HUES6 (cell line): Measurements from ENCODE around the gene LRRC46.

Experiments
- H3K27ac ChIP-seq: 2 replicates; pipeline ENCODE4 v1.7.0; 2013; ENCODE audit warnings: low read depth, mild to moderate bottlenecking, low read length, inconsistent platforms
- H3K27me3 ChIP-seq: 2 replicates; pipeline ENCODE4 v1.6.1; 2013; ENCODE audit warnings: low read length; ENCODE audit not compliant: control insufficient read depth, insufficient read depth
- H3K36me3 ChIP-seq: 2 replicates; pipeline ENCODE4 v1.6.1; 2013; ENCODE audit warnings: low read length; ENCODE audit not compliant: control insufficient read depth, insufficient read depth
- H3K4me1 ChIP-seq: 2 replicates; pipeline ENCODE4 v1.6.1; 2013; ENCODE audit warnings: low read length; ENCODE audit not compliant: control insufficient read depth, insufficient read depth
- H3K4me3 ChIP-seq: 2 replicates; pipeline ENCODE4 v1.5.1; 2013; ENCODE audit warnings: low read depth, low read length
- H3K9ac ChIP-seq: one replicate; pipeline ENCODE4 v1.6.1; 2013; ENCODE audit warnings: mild to moderate bottlenecking, low read length
- H3K9me3 ChIP-seq: 2 replicates; pipeline ENCODE4 v1.6.1; 2013; ENCODE audit warnings: low read depth, low read length; ENCODE audit not compliant: control insufficient read depth, insufficient read depth

The LRRC46 gene

DNA sequence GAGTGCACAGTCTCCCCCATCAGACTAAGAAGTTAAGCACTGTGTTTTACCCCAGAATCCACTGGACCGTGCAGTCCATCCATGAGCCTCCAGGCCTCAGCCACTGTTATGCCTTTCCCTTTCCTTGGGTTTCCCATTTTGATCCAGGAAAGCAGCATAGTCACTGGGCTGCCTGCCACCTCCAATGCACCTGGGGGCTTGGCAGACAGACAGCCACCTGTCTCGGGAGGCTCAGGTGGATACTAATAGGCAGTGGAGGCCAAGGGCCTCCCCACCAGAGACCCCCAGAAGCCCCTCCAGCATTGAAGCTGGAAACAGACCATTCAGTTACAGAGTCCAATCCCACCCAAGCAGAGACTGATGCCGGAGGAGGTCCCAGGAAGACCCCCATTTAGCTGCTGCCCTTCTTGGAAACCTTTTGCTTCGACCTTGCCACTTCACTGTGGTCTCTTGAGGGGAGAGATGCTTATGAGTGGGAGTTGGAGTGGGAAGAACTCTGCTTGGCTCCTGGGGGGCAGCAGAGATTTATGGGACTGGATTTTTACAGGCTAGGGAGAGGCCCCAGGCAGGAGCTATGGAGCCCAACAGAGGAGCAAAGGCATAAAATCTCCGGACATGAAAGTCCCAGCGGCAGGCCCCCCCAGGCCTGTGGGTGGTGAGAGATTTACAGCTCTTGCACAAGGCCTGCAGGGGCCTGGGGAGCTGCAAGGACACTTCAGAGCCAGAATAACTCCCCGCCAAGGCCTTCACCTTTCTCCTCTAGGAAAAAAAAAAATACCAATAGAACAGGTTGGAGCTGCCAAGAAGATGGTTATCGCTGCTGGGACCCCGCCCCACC, 52.3 kb downstream of the LRRC46 start:
- H3K4me3 ChIP-seq, result no peak overlapping the region
- H3K9me3 ChIP-seq, result no peaks in the 10 kb centered on the region
- peaks cover 29% of the 10 kb centered on the region for H3K4me1 ChIP-seq
- H3K36me3 ChIP-seq, result no peaks in the 10 kb centered on the region
- no peak overlapping the region for H3K9ac ChIP-seq
- H3K27me3 ChIP-seq, result no peaks in the 10 kb centered on the region
- H3K27ac ChIP-seq, result no peak overlapping the region

DNA sequence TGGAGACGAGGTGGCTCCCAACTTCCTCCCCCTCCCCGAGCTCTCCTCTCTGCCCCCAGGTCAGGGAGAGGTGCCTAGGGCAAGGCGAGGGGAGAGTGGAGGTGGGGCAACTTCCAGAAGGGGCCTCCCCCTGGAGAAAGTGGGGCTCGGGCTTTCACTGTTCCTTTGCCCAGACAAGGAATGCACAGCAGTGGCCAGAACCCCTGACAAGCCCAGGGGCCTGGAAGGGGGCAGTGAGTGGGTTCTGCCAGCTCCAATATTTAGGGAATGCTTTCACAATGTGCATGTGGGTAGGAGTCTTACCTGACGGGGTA, 52.9 kb downstream of the LRRC46 start:
- Histone ChIP-seq H3K27ac (no peak overlapping the region), H3K4me3 (no peak overlapping the region), H3K9ac (no peak overlapping the region), H3K4me1 (peaks cover 25% of the 10 kb centered on the region), H3K9me3 (no peaks in the 10 kb centered on the region), H3K27me3 (no peaks in the 10 kb centered on the region), H3K36me3 (no peaks in the 10 kb centered on the region)

DNA sequence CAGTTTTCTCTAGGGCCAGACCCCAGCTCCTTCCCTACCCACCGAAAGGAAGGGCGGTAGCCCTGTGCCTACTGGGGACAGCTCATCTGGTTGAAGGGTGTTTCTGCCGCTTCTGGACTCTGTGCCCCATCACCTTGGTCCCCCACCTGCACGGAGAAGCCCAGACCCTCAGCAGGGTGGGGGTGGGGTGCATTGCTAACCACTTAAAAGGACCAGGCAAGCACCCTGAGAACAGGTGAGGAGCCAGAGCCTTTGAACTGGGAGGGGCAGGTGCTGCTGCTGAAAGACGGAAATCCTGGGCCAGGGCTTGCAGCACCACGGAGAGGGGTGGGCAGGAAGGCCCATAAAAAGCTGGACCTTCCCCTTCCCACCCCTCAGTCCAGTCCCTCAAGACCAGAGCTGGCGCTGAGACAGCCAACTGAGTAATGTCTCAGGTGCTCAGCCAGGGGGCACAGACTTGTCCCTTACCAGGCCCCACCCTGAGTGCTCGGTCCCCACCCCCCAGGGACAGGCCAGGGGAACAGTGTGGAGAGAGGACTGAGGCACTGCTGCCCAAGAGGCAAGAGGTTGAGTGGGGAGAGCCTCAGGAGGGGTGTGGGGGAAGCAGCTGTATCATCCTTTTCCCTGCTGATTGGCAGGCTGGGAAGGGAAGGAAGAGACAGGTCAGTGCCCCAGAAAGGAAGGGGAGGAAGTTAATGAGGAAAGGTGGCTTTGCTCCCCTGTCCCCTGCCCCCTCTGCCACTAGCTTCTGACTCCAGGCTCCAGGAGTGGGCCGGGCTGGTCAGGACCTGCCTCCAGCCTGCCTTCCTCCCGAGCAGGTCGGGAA, 53.6 kb downstream of the LRRC46 start:
- Histone ChIP-seq H3K27me3 (no peaks in the 10 kb centered on the region), H3K9me3 (no peaks in the 10 kb centered on the region), H3K4me1 (peaks cover 25% of the 10 kb centered on the region), H3K9ac (no peak overlapping the region), H3K36me3 (no peaks in the 10 kb centered on the region), H3K4me3 (no peak overlapping the region), H3K27ac (no peak overlapping the region)
